UCSD-AML1 (cell line): ENCODE results near the gene SCN1A.
A peak's percentile ranks its signal among the peaks of the same experiment; 100 is the strongest.
"Not testable (repeated sequence)": the region's sequence is repeated elsewhere in the genome, so short reads cannot be mapped to it uniquely, and the experiment has no call there.

ENCODE experiments used
- DNase-seq: peaks from one replicate; lab custom pipeline; 2025; ENCODE audit not compliant: unreplicated experiment; lab: John Stamatoyannopoulos, UW

Gene SCN1A

DNA sequence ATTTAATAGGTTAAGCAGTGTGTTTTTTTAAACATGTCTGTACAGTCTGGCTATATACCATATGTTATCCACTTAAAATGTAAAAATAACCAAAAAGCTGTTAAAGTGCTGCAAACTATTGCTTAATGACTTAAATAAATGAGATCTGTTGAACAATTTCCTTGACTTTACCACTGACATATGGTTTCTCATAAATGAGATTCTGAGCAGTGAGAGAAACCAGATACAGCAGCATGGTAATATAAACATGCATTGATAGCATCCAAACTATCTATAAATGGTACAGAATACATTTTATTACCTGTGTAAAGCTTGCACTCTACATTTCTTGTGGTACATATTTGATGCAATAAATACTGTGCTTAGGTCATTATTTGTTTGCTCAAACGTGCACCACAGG, 138.0 kb downstream of the SCN1A start:
- no peak for DNase-seq

DNA sequence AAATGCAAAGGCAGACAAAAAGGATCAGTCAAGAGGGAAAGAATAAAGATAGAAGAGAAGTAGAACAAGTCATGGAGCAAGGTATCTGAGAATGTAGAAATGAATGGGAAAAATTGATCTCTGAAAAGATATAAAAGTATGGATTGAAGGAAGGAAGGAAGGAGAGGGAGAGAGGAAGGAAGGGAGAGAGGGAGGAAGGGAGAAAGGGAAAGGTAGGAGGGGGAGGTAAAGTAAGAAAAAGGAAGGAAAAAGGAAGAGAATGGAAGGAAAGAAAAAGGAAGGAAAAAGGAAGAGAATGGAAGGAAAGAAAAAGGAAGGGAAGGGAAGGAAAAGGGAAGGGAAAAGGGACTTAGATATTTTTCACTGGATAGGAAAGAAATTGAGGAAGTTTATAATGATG, 142.7 kb downstream of the SCN1A start:
- no peak for DNase-seq

DNA sequence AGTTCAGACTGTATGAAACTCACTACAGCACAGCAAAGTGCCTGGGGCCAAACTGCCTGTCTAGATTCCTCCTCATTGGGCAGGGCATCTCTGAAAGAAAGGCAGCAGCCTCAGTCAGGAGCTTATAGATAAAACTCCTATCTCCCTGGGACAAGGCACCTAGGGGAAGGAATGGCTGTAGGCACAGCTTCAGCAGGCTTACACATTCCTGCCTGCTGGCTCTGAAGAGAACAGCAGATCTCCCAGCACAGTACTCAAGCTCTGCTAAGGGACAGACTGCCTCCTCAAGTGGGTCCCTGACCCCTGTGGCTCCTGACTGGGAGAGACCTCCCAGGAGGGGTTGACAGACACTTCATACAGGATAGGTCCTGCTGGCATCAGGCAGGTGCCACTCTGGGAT, 155.7 kb downstream of the SCN1A start:
- not testable (repeated sequence) for DNase-seq

DNA sequence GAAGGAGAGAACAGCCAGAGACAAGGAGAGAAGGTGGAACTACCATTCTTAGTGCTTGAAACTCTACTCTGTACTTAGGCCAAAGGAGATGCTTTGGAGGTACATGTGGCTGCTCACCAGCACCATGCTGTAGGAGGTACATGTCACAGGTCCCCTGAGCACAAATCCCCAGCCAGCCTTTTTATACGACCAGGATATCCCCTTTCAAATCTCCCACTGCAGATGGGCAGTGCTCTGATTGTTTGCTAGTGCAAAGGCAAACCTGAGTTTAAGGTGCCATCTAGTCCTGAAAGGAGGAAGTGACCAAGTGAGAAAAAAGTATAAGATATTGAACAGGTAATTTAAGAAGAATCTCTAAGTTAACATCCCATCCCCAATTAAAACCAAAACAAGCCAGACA, 157.2 kb downstream of the SCN1A start:
- DNase-seq: no peak

DNA sequence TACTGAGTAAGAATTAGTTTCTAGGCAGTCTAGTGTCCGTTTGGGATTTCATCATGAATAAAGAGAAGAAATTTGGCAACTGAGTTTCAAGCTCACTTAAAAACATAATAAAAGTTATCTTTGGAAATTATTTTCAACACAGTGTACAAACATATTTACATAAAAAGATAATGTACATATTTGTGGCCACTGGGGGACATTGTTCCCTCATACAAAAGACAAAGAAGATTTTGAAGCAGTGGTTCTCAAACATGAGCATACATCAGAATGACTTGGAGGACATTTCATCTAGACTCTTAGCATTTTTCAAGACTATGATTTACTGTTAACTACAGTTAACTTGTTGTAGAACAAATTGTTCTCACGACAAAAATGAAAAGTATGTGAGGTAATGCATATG, 158.6 kb downstream of the SCN1A start:
- no peak for DNase-seq

DNA sequence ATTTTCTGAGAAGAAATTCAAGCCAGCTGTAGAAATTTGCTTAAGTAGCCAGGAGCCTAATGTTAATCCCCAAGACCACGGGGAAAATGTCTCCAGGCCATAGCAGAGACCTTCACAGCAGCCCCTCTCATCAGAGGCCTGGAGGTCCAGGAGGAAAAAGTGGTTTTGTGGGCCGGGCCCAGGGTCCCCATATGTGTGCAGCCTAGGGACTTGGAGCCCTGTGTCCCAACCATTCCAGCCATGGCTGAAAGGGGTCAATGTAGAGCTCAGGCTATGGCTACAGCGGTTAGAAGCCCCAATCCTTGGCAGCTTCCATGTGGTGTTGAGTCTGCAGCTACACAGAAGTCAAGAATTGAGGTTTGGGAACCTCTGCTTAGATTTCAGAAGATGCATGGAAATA, 160.1 kb downstream of the SCN1A start:
- DNase-seq: no peak

DNA sequence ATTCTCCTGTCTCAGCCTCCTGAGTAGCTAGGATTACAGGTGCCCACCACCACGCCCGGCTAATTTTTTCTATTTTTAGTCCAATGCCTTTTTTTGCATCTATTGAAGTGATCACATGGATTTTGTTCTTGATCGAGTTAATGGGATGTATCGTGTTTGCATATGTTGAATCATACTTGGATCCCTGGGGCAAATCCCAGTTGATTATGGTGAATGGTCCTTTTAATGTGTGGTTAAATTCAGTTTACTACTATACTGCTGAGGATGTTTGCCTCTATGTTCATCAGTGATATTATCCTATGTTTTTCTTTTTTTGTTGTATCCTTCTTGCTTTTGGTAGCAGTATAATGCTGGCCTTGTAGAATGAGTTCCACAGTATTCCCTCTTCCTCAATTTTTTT, 166.0 kb downstream of the SCN1A start:
- DNase-seq: no peak

DNA sequence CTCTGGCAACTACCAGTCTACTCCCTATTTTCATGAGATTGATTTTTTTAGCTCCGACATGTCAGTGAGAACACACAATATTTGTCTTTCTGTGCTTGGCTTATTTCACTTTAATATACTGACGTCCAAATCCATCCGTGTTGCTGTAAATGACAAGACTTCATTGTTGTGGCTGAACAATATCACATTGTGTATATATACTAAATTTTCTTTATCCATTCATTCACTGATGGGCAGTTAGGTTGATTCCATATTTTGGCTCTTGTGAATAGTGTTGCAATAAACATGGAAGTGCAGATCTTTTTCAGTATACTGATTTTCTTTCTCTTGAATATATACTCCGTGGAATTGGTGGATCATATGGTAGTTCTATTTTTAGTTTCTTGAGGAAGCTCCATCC, 168.4 kb downstream of the SCN1A start:
- no peak for DNase-seq

DNA sequence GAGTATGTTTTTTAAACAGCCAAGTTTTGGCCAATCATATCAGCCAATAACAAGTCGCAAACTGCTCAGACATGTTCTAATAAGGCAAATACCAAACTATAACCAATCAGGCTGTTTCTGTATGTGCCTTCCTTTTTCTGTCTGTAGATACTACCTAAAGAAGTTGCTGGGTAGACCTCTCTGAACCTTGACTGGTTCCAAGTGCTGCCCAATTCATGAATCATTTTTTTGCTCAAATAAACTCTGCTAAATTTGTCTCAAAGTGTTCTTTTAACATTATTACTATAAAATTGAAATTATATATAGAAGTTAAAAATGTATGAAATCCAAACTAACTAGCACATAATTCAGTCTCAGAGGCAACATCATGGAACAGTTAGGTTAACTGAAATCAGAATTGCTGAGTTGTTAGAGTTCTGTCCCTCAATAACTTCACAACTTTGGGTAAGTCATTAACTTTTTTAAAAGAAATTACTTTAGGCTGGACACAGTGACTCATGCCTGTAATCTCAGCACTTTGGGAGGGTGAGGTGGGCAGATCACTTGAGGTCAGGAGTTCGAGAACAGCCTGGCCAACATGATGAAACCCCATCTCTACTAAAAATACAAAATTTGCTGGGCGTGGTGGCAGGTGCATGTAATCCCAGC, 169.4 kb downstream of the SCN1A start:
- no peak for DNase-seq

DNA sequence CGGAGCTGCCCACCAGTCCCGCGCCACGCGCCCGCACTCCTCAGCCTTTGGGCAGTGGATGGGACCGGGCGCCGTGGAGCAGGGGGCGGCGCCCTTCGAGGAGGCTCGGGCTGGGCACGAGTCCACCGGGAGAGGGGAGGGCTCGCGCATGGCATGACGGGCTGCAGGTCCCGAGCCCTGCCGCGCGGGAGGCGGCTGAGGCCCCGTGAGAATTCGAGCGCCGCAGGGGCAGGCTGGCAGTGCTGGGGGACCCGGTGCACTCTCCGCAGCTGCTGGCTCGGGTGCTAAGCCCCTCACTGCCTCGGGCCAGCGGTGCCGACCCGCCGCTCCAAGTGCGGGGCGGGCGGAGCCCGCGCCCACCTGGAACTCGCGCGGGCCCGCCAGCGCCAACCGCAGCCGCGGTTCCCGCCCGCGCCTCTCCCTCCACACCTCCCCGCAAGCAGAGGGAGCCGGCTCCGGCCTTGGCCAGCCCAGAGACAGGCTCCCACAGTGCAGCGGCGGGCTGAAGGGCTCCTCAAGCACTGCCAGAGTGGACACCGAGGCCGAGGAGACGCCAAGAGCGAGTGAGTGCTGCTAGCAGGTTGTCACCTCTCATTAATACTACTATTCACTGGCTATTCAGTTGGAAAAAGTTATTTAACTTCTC, 170.7 kb downstream of the SCN1A start:
- DNase-seq: no peak

DNA sequence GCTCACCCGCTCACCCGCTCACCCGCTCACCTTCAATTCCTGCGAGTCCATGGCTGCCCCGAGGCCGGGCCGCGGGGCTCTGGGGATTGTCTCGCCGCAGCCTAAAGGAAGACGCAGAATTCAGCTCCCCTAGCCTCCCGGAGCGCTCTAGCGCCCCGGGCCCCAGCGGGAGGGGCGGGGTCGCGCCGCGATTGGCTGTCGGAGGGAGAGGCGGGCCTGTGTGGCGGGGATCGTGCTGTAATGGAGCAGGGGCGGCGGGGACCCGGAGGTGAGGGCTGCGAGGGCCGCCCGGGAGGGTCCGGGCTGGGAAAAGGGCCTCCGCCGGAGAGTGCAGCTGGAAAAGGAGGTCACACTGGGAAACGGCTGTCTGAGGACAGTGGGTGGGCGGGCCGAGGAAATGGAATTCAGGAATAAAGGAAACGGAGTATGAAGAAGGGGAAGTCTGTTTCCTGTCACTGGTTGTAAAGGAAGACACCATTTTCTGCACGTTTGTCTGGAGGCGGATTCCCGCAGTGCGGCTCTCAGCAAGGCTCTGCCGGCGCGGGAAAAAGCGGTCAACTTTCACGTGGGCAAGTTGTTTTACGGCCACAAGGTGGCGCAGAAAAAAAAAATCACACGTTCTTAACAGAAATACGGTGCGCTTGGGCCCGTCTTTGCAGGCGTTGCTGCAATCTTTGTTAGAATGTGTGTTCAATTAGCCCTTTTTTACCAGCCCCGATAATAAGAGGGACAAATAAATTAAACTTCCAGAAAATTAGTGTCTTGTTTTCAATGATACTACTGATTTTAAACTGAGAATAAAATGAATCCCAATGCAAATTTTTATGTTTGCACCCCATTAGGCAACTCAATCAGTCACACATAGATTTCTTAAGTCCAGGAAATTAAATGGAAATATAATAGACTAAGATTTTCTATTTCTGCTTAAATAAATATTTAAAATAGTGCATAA, 173.9 kb downstream of the SCN1A start, which contains the start of gene TTC21B:
TSS of gene TTC21B (minus strand) at position 122 of the 952 bp plus-strand sequence. CDS start at position 51, 71 bp downstream.
- DNase-seq: peak; percentile 95

DNA sequence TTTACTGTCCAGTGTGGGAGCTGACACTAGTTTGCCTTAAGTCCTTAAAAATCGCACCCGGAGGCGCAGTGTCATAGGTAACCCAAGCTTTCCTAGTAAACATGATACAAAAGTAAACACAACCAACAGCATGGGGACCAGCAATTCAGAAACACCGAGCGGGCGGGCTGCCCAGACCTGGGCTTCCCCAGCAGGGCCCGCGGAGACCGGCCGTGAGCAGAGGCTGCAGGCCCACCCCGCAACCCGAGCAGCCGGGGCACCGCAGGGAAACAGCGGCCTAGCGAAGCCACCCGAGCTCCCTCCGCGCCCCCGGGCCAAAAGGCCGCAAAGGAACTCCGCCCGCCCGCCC, 174.5 kb downstream of the SCN1A start:
- no peak for DNase-seq

DNA sequence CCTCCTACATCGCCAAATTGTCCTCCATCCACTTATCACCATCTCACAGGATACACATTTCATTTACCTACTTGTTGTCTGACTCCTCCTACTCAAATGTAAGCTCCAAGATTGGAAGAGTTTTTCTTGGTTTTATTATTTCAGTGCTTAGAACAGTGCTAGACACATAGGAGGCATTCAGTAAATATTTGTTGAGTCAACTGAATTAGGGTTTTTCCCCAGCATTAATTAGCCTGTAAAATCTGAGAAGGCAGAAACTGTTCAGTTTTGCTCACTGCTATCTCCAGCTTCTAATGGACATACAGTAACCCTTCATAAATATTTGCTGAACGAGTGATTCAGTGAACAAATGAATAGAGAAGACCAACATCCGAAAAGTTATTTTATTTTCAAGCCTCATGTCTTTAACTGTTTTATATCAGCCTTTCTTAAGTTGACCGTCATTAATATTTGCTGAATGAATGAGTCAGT, 175.0 kb downstream of the SCN1A start:
- no peak for DNase-seq

DNA sequence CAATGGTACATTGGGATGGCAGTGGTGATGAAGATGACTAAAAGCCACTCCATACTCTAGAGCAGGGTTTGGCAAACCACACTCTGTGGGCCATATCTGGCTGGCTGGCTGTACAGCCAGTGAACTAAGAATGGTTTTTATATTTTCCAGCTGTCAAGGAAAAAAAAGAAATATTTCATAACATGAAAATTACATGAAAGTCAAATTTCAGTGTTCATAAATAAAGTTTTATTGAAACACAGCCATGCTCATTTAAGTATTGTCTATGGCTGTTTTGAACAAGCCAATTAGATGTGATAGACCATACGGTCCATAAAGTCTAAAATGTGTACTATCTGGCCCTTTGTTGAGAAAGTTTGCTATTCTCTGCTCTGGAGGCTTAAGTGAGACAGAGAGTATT, 175.7 kb downstream of the SCN1A start:
- no peak for DNase-seq

DNA sequence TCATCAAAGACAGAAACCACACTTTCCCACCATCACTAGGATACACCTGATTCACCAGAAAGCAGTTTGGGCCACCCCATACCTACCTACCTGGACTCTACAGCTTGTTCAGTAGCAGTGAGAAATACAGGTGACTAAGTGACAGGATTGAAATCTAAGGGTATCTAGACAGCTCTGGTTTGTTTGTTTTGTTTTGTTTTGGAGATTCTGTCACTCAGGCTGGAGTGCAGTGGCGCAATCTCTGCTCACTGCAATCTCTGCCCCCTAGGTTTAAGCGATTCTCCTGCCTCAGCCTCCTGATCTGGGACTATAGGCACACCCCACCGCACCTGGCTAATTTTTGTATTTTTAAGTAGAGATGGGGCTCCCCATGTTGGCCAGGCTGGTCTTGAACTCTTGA, 177.4 kb downstream of the SCN1A start:
- no peak for DNase-seq

DNA sequence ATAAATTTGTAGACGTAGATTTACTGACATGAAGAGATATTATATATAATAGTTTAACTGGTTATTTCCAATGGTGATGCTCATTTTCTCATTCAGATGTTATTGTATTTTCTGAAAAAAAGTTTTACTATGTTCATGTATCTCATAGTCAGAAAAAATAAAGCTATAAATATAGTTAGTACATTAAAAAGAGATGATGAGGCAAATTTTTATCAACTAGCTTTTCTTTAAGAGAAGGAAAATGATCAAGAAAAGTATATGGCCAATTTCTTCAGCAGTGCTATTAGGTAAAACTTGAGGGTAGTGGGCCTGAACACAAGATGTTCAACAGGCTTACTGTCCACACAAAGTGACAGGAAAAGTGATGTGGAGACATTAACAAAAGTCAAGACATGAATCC, 186.0 kb downstream of the SCN1A start:
- DNase-seq: no peak

DNA sequence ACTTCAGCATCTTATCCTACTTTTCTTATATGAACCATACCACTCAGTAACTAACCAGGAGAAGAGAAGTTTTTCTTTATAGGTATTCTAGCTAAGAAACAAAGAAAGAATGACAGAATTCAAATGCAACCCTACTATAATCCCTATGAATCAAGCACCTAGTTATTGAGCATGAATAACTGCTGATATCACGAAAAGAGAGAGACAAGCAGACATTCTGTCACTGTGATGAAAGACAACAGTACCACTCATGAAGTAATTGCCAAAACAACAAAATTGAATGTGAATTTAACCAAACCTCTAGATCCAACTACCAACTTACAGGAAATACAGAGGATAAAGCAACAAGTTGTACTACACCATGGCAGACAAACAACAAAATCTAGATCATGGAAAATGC, 189.6 kb downstream of the SCN1A start:
- no peak for DNase-seq
